HG03060 (cell line): ENCODE measurements around the gene AEBP1.

Experiments
- ATAC-seq: cut with Tn5 transposase; IDR thresholded peaks from one replicate; pipeline ENCODE4 v1.9.1; 2021; ENCODE audit warnings: low read depth, moderate number of reproducible peaks; ENCODE audit not compliant: unreplicated experiment

AEBP1 gene

GRCh38 chr7:44152971-44153947 lies 49.1 kb downstream of the AEBP1 start:
- ATAC-seq = no peak

GRCh38 chr7:44153948-44154335 lies 49.8 kb downstream of the AEBP1 start:
- no peak for ATAC-seq

- no peak for ATAC-seq
Measured at GRCh38 chr7:44154703-44155102, 50.6 kb downstream of the AEBP1 start.

- ATAC-seq = no peak
Measured at GRCh38 chr7:44155191-44156185, 51.3 kb downstream of the AEBP1 start.

- no peak for ATAC-seq
Measured at GRCh38 chr7:44156453-44157010, 52.4 kb downstream of the AEBP1 start.

GRCh38 chr7:44157116-44158080 lies 53.3 kb downstream of the AEBP1 start:
- no peak for ATAC-seq

- ATAC-seq = no peak
Measured at GRCh38 chr7:44158096-44158872, 54.1 kb downstream of the AEBP1 start.

- no peak for ATAC-seq
Measured at GRCh38 chr7:44158873-44159631, 54.9 kb downstream of the AEBP1 start.

- no peak for ATAC-seq
Measured at GRCh38 chr7:44159824-44160630, 55.9 kb downstream of the AEBP1 start.

- ATAC-seq = no peak
Measured at GRCh38 chr7:44161371-44161770, 57.2 kb downstream of the AEBP1 start.

GRCh38 chr7:44162179-44162578 lies 58.0 kb downstream of the AEBP1 start:
- ATAC-seq = no peak

- no peak for ATAC-seq
Measured at GRCh38 chr7:44162785-44163395, 58.7 kb downstream of the AEBP1 start.

GRCh38 chr7:44163591-44163990 lies 59.4 kb downstream of the AEBP1 start:
- no peak for ATAC-seq
